ENCODE data around the gene CDC42BPB.

CDC42BPB gene

DNA sequence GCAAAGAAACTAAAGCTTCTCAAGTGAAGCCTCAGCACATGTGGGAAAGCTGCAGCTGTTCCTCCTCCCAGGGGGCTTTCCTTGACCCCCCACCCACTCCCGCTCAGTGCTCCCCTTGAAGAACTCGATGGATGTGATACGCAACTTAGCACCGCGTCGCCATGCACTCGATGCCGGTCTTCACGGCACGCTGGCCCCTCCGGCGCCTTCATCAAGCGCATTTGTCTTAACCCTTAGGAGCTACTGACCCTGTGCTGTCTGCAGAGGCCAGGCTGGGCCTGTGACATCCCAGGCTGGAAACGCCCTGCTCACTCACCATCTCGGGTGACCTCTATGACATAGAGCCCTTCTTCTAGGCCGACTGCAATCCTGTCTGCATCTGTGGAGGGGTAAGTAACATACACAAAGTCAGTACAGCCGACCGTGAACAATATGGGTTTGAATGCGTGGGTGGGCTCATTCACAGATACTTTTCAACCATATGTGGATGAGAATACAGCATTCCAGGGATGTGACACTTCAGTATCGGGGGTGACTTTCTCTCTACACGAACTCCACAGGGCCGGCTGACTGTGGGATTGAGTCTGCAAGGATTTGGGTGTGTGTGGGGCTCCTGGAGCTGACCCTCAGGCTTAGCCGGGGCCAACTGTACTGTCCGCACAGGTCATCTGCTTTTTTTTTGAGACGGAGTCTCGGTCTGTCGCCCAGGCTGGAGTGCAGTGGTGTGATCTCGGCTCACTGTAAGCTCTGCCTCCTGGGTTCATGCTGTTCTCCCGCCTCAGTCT lies 111.8 kb downstream of the CDC42BPB start:
- no peak overlapping the region for H3K4me3 ChIP-seq (ENCODE audit: low read length)
- TF ChIP-seq, protein P1, sequence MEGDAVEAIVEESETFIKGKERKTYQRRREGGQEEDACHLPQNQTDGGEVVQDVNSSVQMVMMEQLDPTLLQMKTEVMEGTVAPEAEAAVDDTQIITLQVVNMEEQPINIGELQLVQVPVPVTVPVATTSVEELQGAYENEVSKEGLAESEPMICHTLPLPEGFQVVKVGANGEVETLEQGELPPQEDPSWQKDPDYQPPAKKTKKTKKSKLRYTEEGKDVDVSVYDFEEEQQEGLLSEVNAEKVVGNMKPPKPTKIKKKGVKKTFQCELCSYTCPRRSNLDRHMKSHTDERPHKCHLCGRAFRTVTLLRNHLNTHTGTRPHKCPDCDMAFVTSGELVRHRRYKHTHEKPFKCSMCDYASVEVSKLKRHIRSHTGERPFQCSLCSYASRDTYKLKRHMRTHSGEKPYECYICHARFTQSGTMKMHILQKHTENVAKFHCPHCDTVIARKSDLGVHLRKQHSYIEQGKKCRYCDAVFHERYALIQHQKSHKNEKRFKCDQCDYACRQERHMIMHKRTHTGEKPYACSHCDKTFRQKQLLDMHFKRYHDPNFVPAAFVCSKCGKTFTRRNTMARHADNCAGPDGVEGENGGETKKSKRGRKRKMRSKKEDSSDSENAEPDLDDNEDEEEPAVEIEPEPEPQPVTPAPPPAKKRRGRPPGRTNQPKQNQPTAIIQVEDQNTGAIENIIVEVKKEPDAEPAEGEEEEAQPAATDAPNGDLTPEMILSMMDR (IDR thresholded peaks at IDR 0.05; ENCODE audit: insufficient read depth, low read depth, low read length, missing control alignments): no peak
- no peak for DNase-seq (ENCODE audit: low read depth)

DNA sequence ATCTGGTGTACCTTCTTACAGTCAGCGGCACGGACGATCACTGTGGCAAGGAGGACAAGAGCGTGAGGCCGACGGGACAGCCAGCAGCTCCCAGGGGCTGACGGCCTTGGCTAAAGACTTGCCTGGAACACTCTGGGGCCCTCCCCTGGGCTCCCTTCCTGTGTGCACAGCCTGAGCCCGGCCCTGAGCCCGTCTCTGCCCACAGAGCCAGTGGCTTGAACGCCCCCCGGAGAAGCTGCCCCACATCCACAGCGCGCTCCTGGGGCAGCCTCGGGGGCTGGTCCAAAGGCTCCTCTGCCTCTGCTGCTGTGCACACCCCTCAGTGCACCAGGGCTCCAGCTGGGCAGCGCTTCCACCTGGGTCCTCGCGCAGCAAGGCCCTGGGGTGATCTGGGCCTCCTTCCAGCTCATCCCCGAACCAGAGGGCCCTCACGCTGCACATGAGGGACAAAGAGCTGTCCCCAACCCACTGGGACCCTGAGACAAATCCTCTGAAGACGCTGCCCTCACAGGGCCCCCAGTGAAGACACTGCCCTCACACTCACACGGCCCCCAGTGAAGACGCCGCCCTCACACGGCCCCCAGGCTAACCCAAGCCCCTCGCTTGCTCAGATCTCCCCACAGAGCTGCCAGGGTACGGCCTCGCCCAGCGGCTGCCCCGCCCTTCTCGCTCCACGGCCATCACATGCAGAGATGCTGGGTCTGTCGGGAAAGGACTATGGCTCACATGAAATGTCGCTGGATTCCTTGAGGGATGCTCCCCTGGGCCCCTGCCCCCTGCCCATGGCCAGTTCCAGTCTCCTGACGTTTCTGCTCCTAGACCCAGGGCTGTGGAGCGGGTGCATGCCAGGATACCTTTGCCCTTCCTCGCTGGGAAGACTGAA lies 112.7 kb downstream of the CDC42BPB start:
- DNase-seq (ENCODE audit: low read depth): no peak
- TF ChIP-seq, protein P1 (IDR thresholded peaks at IDR 0.05; ENCODE audit: insufficient read depth, low read depth, low read length, missing control alignments): no peak

DNA sequence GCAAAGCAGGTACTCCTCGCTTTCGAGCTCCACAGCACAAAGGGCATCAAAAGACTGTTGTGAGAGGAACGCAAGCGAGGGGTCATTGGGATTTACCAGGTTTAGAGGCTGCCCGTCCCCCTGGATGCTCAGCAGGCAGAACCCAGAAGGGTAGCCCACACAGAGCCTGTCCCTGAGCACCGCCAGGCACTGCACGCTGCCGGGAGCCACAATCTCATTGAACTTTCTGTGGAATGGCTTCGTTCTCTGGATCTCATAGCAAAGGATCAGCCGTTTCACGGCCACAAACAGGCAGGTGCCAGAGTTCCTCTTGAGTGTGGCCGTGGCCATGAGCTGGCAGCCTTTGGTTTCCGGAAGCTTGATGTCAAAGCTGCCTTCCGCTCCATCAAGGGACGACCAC lies 113.4 kb downstream of the CDC42BPB start:
- TF ChIP-seq, protein P1 (IDR thresholded peaks at IDR 0.05; ENCODE audit: insufficient read depth, low read depth, low read length, missing control alignments): no peak
- DNase-seq (ENCODE audit: low read depth): no peak
- no peak overlapping the region for H3K4me3 ChIP-seq (ENCODE audit: low read length)

More for the DNA sequence above, 112.7 kb downstream of the CDC42BPB start:
- H3K4me3 ChIP-seq (ENCODE audit: low read length): no peak overlapping the region

DNA sequence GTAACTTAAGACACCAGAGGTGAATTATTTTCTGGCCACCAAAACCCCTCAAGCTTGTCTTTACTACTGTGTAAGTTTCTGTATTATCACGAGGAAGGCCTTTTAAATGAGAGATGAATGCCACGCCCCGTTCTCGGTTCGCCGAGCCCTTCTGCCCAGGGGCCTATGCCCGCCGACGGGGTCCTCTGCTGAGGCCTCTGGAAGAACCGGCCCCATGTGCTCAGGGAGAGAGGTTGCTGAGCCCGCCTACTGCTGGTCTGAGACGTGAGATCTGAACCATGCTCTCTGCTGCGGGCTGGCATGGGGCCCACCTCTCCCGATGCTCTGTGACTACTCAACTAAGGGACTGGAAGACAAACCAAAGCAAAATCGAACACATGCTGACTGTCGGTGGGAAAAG lies 113.9 kb downstream of the CDC42BPB start:
- TF ChIP-seq, protein P1 (IDR thresholded peaks at IDR 0.05; ENCODE audit: insufficient read depth, low read depth, low read length, missing control alignments): no peak
- DNase-seq (ENCODE audit: low read depth): no peak
- H3K4me3 ChIP-seq (ENCODE audit: low read length): no peak overlapping the region

DNA sequence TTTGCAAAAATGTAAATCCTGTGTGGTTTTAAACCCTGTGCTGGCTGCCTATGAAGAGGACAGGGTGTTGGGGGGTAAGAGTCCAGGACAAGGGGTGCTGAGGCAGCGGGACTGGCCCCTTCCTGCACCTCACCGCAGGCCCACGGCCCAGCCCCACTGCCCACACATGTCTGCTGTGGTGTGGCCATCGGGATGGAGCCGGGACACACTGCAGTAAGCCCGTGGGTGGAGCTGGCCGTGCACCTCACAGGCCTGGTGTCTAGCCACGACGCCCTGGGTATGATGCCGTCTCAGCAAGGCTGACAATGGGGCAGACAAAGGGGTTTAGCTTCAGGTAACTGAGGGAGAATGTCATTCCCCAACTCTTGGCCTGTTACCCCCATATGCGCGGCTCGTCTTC lies 115.3 kb downstream of the CDC42BPB start:
- H3K4me3 ChIP-seq (ENCODE audit: low read length): no peak overlapping the region
- TF ChIP-seq, protein P1 (IDR thresholded peaks at IDR 0.05; ENCODE audit: insufficient read depth, low read depth, low read length, missing control alignments): no peak
- no peak for DNase-seq (ENCODE audit: low read depth)

GRCh38 chr14:102941419-102942011 lies 115.8 kb downstream of the CDC42BPB start:
- TF ChIP-seq, protein P1 (IDR thresholded peaks at IDR 0.05; ENCODE audit: insufficient read depth, low read depth, low read length, missing control alignments): no peak
- no peak overlapping the region for H3K4me3 ChIP-seq (ENCODE audit: low read length)
- no peak for DNase-seq (ENCODE audit: low read depth)
